ENCODE results near the gene KRTAP4-6.

KRTAP4-6 gene

DNA sequence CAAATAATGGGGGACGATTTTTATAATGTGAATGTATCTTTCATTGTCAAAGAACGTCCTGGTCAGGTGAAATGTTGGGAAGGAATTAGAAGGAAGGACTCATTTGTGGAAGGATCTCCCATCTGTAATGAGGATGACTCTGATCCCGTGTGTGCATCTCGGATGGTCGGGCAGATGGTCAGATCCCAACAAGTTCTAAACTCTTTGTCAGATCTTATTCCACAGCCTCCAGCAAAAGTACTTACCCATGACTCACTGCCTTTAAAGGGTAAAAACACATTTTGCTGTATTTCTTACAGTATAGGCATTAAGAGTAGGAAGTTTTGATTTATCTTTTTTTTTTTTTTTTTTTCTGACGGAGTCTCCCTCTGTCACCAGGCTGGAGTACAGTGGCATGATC, 41.9 kb downstream of the KRTAP4-6 start:
- TF ChIP-seq, protein P1, sequence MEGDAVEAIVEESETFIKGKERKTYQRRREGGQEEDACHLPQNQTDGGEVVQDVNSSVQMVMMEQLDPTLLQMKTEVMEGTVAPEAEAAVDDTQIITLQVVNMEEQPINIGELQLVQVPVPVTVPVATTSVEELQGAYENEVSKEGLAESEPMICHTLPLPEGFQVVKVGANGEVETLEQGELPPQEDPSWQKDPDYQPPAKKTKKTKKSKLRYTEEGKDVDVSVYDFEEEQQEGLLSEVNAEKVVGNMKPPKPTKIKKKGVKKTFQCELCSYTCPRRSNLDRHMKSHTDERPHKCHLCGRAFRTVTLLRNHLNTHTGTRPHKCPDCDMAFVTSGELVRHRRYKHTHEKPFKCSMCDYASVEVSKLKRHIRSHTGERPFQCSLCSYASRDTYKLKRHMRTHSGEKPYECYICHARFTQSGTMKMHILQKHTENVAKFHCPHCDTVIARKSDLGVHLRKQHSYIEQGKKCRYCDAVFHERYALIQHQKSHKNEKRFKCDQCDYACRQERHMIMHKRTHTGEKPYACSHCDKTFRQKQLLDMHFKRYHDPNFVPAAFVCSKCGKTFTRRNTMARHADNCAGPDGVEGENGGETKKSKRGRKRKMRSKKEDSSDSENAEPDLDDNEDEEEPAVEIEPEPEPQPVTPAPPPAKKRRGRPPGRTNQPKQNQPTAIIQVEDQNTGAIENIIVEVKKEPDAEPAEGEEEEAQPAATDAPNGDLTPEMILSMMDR (conservative IDR thresholded peaks at IDR 0.05; ENCODE audit: low read depth, low read length), result no peak
- no peak overlapping the region for H3K4me3 ChIP-seq (ENCODE audit: low read length)
- DNase-seq (ENCODE audit: low read depth), result no peak

DNA sequence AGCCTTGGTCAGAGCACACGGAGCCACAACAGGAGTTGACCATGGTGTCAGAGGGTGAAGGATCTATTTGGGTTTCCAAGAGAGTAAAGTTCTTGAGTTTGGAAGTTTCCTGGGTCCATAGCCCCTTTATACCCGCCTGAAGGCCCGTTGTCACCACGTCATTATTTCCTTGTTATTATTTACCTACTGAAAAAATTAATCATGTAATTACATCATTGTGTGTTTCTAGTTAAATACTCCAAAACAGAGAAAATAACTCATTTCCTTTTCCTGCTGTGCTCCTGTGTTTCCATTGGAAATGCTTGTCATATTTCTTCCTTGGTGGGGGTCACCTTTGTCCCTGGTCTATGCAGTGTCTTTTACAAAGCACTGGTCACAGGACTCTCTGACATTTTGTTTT, 42.3 kb downstream of the KRTAP4-6 start, which contains the start of gene KRTAP4-8:
TSS of gene KRTAP4-8 (minus strand) at position 101 of the 400 bp plus-strand sequence. CDS start at position 43, 58 bp downstream.
- no peak within 1 kb of the TSS for H3K4me3 ChIP-seq (ENCODE audit: low read length)
- TF ChIP-seq, protein P1 (conservative IDR thresholded peaks at IDR 0.05; ENCODE audit: low read depth, low read length), result no peak
- DNase-seq (ENCODE audit: low read depth), result no peak

DNA sequence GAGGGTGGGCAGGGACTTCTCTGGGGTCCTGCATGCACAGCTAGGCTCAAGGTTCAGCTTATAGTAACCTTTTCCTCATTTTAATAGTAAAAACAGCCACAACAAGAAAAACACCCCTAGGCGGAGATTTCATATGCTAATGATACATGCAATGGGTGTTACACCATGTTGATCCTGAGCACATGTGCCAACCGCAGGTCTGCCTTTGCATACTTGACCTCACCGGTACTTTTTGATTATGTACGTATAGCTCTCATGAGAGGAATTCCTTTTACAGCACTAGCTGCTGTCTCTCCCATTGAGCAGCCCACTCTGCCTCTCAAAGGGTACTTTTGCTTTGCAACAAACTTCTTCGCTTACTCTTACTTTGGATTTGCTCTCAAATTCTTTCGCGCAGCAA, 44.3 kb downstream of the KRTAP4-6 start:
- no peak for DNase-seq (ENCODE audit: low read depth)
- no peak overlapping the region for H3K4me3 ChIP-seq (ENCODE audit: low read length)
- TF ChIP-seq, protein P1 (conservative IDR thresholded peaks at IDR 0.05; ENCODE audit: low read depth, low read length), result no peak
